Neuron (in vitro differentiated cells): ENCODE results near the gene SLC43A1.

Experiments used
- H2AFZ ChIP-seq: one replicate; pipeline ENCODE4 v1.6.1; 2013; ENCODE audit warnings: low read depth, mild to moderate bottlenecking, inconsistent platforms, low read length, moderate library complexity
- H3K27me3 ChIP-seq: one replicate; pipeline ENCODE4 v1.6.1; 2013; ENCODE audit warnings: low read length; ENCODE audit not compliant: insufficient read depth
- H3K36me3 ChIP-seq: one replicate; pipeline ENCODE4 v1.6.1; 2013; ENCODE audit warnings: low read length; ENCODE audit not compliant: insufficient read depth
- H3K4me1 ChIP-seq: one replicate; pipeline ENCODE4 v1.6.1; 2013; ENCODE audit warnings: low read length; ENCODE audit not compliant: insufficient read depth
- H3K4me3 ChIP-seq: 2 replicates; pipeline ENCODE4 v1.5.1; 2013; ENCODE audit warnings: mild to moderate bottlenecking, low read length, moderate library complexity
- H3K9me3 ChIP-seq: one replicate; pipeline ENCODE4 v1.6.1; 2013; ENCODE audit warnings: low read length

The SLC43A1 gene

DNA sequence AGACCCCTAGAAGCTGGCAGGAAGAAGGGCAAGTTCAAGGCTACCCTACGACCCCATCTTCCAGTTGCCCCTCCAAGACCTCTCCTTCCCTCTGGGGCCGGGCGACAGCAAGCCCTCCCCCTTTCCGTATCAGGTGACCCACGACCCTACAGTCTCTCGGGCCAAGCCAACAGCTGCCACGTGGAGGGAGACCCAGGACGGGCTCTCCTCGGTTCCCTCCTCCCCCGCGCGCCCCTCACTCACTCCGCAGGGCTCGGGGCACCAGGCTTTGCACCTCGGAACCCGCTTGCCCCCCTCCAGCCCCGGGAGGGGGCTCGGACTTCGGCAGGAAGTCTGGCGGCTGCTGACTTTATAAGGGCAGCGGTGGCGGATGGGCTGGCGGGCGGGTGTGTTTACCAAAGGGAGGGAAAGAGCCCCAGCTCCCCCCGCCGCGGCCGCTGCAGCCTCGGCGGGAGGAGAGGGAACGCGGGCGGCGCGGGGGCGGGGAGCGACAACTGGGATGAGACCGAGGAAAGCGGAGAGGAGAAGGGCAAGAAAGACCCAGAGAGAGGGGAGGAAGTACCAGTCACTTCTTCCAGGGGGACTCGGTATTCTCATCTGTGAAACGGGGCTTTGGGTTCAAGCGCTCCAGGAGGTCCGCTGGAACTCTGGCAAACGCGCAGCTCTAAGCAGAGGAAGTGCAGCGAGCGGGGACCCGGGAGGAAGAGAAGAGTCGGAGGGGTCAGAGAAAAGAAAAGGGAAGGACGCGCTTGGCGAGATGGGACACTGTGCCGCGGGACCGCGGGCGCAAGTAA lies 767 bp downstream of the SLC43A1 start:
- Histone ChIP-seq H2AFZ (peak overlapping the region; percentile 91), H3K9me3 (no peaks in the 10 kb centered on the region), H3K27me3 (no peaks in the 10 kb centered on the region), H3K36me3 (no peaks in the 10 kb centered on the region), H3K4me1 (peaks cover 12% of the 10 kb centered on the region), H3K4me3 (peak overlapping the region; percentile 57)

GRCh38 chr11:57513911-57514537 lies 1.5 kb downstream of the SLC43A1 start:
- Histone ChIP-seq H3K36me3 (no peaks in the 10 kb centered on the region), H2AFZ (peak overlapping the region; percentile 91), H3K9me3 (no peaks in the 10 kb centered on the region), H3K4me1 (peaks cover 12% of the 10 kb centered on the region), H3K4me3 (no peak overlapping the region), H3K27me3 (no peaks in the 10 kb centered on the region)

GRCh38 chr11:57513452-57513795 lies 2.1 kb downstream of the SLC43A1 start:
- Histone ChIP-seq H3K4me1 (peaks cover 12% of the 10 kb centered on the region), H3K9me3 (no peaks in the 10 kb centered on the region), H3K4me3 (no peak overlapping the region), H3K36me3 (no peaks in the 10 kb centered on the region), H2AFZ (no peak overlapping the region), H3K27me3 (no peaks in the 10 kb centered on the region)

- Histone ChIP-seq H3K36me3 (no peaks in the 10 kb centered on the region), H3K4me1 (peaks cover 12% of the 10 kb centered on the region), H2AFZ (no peak overlapping the region), H3K9me3 (no peaks in the 10 kb centered on the region), H3K27me3 (no peaks in the 10 kb centered on the region), H3K4me3 (no peak overlapping the region)
Measured at GRCh38 chr11:57512646-57513451, 2.7 kb downstream of the SLC43A1 start.

- H3K4me3 ChIP-seq: no peak overlapping the region
- H3K9me3 ChIP-seq: no peaks in the 10 kb centered on the region
- no peaks in the 10 kb centered on the region for H3K27me3 ChIP-seq
- H3K4me1 ChIP-seq: peaks cover 12% of the 10 kb centered on the region
- no peaks in the 10 kb centered on the region for H3K36me3 ChIP-seq
- no peak overlapping the region for H2AFZ ChIP-seq
Measured at GRCh38 chr11:57511741-57512430, 3.6 kb downstream of the SLC43A1 start.

GRCh38 chr11:57508341-57509170 lies 6.9 kb downstream of the SLC43A1 start:
- Histone ChIP-seq H3K4me3 (no peak overlapping the region), H3K4me1 (no peaks in the 10 kb centered on the region), H2AFZ (no peak overlapping the region), H3K27me3 (no peaks in the 10 kb centered on the region), H3K36me3 (no peaks in the 10 kb centered on the region), H3K9me3 (no peaks in the 10 kb centered on the region)

DNA sequence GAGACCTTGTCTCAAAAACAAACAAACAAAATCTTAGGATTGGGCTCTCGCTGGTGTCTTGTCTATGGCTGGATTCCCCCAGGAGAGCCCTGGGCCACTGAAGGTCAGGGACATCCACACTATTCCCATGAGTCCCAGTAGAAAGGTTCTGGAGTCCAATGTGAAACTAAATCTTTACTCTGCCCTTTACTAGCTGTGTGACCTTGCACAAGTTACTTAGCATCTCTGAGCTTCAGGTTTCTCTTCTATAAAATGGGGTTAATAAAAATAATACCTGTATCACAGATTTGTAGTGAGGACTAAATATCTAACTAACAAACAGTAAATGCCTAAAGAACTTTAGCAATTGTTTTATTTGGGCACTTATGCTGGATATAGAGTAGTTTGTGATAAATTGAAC lies 9.0 kb downstream of the SLC43A1 start:
- Histone ChIP-seq H3K9me3 (no peaks in the 10 kb centered on the region), H3K4me1 (no peaks in the 10 kb centered on the region), H3K36me3 (no peaks in the 10 kb centered on the region), H3K27me3 (no peaks in the 10 kb centered on the region), H3K4me3 (no peak overlapping the region), H2AFZ (no peak overlapping the region)

DNA sequence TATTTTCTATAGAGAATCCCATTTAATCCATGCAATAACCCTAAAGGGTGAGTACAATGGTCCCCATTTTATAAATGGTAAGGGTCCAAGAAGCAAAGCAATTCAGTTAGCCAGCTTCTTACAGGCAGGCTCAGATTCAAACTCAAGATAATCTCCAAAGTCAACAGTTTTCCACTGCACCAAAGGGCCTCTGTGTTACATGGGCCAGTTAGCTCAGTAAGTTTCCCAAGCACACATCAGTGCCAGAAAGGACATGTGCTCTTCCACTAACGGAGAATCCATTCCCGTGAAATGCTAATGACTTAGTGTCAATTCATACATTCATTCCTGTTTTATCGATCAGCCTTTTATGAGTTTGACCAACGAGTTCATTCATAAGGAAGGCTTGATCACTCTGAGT lies 11.0 kb downstream of the SLC43A1 start:
- H3K4me3 ChIP-seq: no peak overlapping the region

GRCh38 chr11:57502870-57503269 lies 12.6 kb downstream of the SLC43A1 start:
- no peak overlapping the region for H2AFZ ChIP-seq
- H3K27me3 ChIP-seq: no peaks in the 10 kb centered on the region
- peaks cover 11% of the 10 kb centered on the region for H3K4me1 ChIP-seq
- no peak overlapping the region for H3K4me3 ChIP-seq
- H3K9me3 ChIP-seq: no peaks in the 10 kb centered on the region
- H3K36me3 ChIP-seq: no peaks in the 10 kb centered on the region

More for the DNA sequence above, 11.0 kb downstream of the SLC43A1 start:
- H3K4me1 ChIP-seq: peaks cover 8% of the 10 kb centered on the region
- no peaks in the 10 kb centered on the region for H3K36me3 ChIP-seq
- H3K27me3 ChIP-seq: no peaks in the 10 kb centered on the region
- H3K9me3 ChIP-seq: no peaks in the 10 kb centered on the region
- H2AFZ ChIP-seq: no peak overlapping the region

DNA sequence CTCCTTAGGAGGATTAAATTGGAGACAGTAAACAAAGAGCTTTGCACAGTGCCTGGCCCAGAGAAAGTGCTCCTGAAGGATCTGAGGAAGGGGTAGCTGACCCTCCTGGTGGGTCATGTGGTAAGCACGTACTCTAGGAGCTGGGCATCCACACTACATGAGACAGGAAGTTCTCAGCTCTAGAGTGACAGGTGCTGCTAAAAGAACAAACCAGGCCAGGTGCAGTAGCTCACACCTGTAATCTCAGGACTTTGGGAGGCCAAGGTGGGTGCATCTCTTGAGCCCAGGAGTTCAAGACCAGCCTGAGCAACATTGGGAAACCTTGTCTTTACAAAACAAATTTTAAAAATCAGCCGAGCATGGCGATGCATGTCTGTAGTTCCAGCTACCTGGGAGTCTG lies 13.1 kb downstream of the SLC43A1 start:
- Histone ChIP-seq H3K9me3 (no peaks in the 10 kb centered on the region), H3K27me3 (no peaks in the 10 kb centered on the region), H3K4me3 (no peak overlapping the region), H3K4me1 (peaks cover 11% of the 10 kb centered on the region), H2AFZ (no peak overlapping the region), H3K36me3 (no peaks in the 10 kb centered on the region)

GRCh38 chr11:57501953-57502352 lies 13.5 kb downstream of the SLC43A1 start:
- Histone ChIP-seq H2AFZ (no peak overlapping the region), H3K9me3 (no peaks in the 10 kb centered on the region), H3K36me3 (no peaks in the 10 kb centered on the region), H3K4me3 (no peak overlapping the region), H3K27me3 (no peaks in the 10 kb centered on the region), H3K4me1 (peaks cover 11% of the 10 kb centered on the region)

- H3K36me3 ChIP-seq: no peaks in the 10 kb centered on the region
- no peak overlapping the region for H2AFZ ChIP-seq
- H3K4me3 ChIP-seq: no peak overlapping the region
- H3K27me3 ChIP-seq: no peaks in the 10 kb centered on the region
- H3K9me3 ChIP-seq: no peaks in the 10 kb centered on the region
- H3K4me1 ChIP-seq: peaks cover 11% of the 10 kb centered on the region
Measured at GRCh38 chr11:57500926-57501325, 14.6 kb downstream of the SLC43A1 start.
